ENCODE results near the gene HLA-C.

DNA sequence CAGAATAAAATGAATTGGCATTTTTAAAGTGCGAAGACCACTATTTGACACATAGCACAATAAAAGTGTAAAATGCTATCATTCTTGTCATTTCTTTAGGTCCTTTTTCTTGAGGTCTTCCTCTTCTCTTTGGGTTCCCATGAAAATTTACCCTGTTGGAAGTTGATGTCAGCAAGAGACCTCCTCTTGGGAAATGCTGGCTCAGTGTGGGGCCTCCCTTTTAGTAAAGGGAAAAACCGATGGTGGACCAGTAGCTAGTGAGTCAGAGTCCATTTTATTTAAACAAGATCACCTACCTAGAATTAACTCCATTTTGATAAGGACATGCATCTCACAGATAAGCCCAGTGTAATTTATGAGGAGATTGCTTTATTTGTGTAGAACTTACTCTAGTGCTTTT is 37.7 kb upstream of the HLA-C start:
- TF ChIP-seq, protein P1, sequence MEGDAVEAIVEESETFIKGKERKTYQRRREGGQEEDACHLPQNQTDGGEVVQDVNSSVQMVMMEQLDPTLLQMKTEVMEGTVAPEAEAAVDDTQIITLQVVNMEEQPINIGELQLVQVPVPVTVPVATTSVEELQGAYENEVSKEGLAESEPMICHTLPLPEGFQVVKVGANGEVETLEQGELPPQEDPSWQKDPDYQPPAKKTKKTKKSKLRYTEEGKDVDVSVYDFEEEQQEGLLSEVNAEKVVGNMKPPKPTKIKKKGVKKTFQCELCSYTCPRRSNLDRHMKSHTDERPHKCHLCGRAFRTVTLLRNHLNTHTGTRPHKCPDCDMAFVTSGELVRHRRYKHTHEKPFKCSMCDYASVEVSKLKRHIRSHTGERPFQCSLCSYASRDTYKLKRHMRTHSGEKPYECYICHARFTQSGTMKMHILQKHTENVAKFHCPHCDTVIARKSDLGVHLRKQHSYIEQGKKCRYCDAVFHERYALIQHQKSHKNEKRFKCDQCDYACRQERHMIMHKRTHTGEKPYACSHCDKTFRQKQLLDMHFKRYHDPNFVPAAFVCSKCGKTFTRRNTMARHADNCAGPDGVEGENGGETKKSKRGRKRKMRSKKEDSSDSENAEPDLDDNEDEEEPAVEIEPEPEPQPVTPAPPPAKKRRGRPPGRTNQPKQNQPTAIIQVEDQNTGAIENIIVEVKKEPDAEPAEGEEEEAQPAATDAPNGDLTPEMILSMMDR (IDR thresholded peaks at IDR 0.05), result no peak
- TF ChIP-seq POLR2A (IDR thresholded peaks at IDR 0.05) (no peak), POLR2AphosphoS5 (IDR thresholded peaks at IDR 0.05) (no peak)

All from breast epithelium (tissue), 3 donors.